Stimulated activated CD4-positive, alpha-beta T cell treated with anti-CD3 and anti-CD28 coated beads, Interleukin-12 subunit alpha, Interleukin-12 subunit beta, amount 100 ng/mL, for 48 hours (primary cell): ENCODE data around the gene ACACA.
"Not testable (repeated sequence)": the region's sequence is repeated elsewhere in the genome, so short reads cannot be mapped to it uniquely, and the experiment has no call there.

ENCODE experiments used
- DNase-seq, 3 donors: peaks; one replicate each; pipeline ENCODE4 v3.0.0-alpha.2; 2020; ENCODE audit warnings: low read depth in 2 of 3, low spot score in 1 of 3

ACACA gene

DNA sequence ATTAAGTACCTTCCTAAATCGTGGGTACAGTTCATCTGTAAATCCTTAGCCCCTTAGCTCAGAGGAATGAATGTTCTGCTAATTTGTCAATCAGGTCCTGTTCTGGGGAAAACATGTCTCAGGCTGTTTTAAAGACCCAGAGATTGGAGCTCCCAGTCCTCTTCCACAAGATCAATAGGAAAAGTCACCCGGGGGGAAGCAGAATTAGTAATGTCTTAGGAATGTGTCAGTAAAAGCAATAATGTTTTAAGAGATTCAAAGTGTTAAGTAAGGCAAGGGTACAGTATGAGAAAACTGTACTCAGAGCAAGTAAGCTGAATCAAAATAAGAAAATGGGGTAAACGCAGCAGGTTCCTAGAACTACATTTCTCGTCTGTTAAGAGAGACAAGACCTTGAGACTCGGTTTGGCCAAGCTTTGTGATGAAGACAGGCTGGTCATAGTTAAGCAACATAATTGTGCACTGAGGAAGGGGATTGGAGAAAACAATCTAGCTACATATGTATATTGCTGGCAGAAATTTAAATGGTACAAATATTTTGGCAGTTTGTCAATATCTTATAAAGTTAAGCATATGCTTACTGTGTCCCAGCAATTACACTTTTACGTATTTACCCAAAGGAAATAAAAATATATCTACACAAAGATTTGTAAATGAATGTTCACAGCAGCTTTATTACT is 223.7 kb downstream of the ACACA start:
- no peak for DNase-seq

DNA sequence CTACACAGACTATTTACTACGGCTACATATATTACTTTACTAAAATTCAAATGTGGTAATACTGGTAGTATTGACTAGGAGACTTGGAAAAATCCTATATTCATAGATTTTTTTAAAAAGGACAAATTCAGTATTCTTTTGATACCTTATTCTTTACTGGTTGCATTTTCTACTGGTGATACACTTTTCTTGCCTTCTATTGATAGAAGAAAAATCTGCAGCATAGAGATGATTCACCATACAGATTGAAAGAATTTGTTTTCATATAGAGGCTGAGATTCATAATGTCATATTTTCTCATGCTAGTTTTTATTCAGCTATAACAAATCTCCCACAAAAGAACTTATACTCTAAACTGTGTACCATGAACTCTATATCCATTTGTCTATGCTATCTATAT is 226.3 kb downstream of the ACACA start:
- DNase-seq, result no peak

DNA sequence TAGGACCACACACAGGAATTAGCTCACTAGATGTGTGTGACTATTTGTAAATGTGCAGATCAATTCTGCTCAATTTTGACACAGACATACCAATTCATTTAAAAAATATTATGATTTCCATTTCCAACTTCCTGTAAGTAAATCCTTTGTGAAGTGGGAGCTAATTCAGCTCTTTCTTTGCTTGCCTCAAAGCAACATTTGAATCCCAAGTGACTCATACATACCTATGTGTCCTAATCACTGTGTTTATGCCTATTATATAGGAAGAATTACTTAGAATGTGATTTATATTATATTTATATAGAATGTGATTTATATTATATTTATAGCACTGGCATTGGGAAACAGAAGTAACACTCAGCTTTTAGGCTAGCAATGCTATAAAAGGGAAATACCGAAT is 226.7 kb downstream of the ACACA start:
- no peak for DNase-seq

DNA sequence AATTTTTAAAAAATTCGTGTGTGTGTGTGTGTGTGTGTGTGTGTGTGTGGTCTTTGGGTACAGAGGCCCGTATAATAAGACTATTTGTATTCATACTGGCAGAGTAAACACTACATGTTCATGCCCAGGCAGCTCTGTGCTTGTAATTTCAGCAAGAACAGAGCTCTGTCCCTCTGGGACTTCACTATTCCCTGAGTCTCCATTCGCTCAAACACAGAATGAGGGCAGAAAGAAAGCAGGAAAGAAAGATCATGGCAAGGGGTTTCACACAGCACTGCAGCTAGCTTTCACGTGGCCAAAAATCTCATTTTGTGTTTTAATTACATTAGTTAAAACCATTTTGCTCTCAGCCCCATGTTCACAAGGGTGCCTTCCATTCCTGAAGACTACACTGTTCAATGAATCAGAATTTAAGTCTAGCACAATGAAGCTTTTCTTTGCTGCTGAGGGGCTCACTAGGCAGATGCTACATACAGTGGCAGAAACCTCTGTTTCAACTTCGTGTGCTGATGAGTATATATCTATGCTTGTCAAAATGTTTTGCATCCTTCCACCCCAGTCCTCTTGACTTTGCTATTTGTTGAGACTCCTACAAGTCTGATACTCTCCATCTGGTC is 229.3 kb downstream of the ACACA start:
- no peak for DNase-seq

DNA sequence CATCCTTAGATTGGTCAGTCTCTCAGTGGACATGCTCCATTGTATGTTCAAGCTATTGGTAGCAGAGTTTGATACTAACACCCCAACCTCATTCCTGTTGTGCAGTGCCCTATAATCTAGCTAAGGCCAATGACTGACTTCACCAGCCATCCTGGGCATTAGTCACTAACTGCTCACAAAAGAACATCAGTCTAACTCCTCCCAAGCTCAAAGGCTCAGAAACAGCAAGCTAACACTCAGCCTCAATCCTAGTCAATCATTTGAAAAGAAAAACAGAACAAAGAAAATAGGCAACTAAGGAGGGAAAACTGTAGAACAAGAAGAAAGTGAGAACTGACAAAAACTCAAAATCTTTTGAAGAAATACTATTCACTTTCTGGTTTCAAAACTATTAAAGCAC is 229.9 kb downstream of the ACACA start:
- no peak for DNase-seq

DNA sequence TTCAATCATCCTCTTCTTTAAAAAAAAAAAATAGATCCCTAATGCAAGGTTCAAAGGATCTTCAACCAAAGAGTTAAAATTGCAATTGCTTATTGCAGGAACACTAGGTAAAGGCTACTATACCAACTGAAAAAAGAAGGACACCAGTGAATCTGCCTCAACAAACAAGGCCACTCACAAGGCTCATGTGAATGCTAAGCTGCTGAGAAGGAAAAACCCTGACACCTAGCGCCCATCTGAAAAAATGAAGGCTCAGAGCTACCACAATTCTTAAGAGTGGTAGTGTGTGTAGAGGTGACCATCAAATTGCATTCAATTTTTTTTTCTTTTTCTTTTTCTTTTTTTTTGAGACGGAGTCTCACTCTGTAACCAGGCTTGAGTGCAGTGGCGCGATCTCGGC is 232.4 kb downstream of the ACACA start:
- DNase-seq, result no peak

DNA sequence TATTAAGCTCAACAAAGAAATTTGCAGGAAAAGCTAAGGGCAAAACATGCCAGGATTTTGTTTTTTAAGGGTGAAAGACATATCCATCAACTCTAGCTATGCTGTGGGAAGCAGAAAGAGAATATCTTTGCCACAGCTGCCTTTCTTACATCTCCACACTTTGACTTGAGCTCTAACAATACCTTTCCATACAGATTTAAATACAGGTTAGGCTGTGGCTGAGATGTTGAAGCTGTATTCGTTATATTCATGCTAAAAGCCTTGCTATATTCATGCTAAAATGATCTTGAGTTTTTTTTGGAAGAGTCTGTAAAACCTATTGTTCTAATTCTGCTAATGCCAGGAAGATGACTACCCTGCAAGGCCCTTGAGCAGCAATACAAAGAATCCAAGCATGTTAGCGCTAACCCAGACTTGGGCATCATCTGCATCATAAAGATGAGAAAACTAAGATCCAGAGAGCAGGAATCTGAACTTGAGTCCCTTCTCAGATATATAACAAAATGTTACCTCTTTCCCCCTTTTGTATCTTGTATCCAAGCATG is 235.7 kb downstream of the ACACA start:
- no peak for DNase-seq

DNA sequence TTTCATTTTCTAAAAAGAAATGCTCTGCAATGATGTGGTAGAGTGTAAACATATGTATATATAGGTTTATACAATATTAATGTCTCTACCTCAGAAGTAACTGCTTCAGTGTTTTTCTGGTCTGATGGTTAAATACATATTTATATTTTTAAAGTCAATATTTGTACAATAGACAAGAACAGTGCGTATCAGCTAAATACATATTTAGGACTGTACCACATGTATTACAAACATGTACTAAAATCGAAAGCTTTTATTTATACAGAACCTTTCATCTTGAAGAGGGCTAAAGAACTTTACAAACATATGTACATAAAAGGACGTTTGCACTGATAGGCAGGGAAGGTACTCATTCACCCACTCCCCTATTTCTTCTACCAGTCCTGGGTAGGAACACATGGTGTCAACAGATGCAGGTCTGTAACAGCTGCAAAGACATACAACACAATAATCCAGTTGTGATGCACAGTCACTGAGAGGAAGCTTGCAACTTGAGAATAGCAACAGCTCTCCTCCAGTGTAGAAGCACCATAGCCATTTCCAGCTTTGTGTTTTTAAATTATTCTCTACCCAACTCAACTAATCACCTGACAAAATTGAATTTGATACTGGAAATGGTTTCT is 237.8 kb downstream of the ACACA start:
- DNase-seq, result no peak

DNA sequence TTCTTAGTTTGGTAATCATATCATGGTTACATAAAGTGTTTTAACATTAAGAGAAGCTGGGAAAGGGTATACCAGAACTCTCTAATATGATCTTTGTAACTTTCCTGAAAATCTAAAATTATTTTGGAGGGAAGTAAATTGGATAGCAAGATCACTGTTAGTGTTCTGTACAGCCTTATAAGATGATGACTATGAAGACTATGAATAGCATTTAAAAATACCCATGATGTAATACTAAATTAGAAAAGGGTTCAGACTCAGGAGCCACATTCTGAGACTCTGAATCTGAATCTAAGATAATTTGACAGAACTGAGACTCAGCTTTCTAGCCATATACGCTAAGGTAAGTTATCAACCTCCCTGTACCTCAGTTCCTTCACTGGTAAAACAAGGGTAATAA is 238.9 kb downstream of the ACACA start:
- DNase-seq, result no peak

DNA sequence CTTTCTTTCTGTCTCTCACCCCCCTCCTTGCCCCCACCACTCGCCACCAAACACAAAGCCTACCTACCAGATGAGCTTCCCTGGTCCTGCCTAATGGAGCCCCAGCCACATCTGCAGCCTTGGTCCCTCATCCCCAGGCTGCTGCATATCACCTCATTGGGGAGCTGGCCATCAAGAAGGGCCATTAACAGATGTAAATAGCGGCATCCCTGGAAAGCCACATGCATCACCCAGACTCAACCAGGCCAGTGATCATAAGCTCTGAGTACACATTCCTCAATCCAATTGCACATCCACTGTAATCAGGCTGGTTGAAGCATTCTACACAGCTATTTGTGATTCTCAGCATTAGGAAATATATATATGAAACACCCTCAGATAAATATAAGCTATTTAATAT is 242.6 kb downstream of the ACACA start:
- no peak for DNase-seq

DNA sequence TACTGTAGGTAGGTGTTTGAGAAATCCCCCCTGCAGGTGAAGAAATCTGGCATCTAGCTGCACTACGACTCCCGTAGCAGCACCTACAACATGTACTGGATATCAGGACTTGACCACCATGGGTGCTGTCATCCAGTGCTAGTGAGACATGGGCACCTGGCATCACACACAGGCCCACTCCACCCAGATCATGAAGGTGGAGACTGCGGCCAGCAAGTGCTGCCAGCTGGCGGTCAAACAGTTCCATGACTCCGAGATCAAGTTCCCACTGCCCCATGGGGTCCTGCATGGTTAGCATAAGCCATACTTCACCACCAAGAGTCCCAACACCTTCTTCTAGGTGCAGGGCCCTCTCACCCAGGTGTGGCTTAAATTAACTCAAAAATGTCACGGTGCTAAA is 243.8 kb downstream of the ACACA start:
- no peak for DNase-seq

DNA sequence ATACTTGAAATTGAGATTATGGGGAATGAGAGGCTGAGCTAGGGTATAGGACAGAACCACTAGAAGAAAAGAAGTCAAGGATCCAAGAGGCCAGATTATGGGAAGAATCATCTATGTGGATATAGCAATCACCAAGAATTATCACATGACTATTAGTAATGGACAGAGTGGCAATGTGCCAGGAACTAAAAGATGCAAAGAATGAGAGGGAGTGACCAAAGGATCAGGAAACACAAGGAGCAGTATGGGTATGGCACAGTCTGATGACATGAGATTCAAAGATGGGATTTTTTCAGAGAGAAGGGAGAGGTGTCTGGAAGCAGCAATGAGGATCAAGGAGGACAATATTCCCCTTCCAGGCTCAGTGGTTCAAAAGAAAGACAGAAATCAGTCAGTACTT is 245.7 kb downstream of the ACACA start:
- DNase-seq, result no peak

DNA sequence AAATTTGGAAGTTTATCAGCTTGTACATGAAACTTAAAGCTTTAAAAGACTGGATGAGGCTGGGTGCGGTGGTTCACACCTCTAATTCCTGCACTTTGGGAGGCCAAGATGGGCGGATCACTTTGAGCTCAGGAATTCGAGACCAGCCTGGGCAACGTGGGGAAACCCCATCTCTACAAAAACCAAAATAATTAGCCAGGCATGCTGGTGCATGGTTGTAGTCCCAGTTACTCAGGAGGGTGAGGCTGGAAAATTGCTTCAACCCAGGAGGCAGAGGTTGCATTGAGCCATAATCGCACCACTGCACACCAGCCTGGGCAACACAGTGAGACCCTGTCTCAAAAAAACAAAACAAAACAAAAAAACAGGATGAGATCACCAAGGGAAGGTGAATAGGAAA is 248.3 kb downstream of the ACACA start:
- no peak for DNase-seq

DNA sequence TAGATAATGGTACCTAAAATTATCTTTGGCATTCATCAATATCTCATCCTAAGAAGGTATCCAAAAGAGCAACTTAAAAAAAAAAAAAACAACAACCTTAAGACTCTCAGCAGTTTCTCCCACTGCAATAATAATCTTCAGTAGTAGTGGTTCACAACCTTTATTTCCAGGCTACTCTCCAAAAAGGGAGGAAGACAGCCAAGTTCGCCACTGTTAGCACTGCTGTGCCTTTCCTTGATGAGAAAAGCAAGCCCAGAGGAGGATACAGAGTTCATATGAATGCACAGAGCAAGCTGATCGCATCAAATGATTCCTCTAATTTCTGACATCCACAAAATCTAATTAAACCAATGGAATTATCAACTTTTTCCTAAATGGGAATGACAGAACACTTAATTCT is 258.5 kb downstream of the ACACA start:
- no peak for DNase-seq

DNA sequence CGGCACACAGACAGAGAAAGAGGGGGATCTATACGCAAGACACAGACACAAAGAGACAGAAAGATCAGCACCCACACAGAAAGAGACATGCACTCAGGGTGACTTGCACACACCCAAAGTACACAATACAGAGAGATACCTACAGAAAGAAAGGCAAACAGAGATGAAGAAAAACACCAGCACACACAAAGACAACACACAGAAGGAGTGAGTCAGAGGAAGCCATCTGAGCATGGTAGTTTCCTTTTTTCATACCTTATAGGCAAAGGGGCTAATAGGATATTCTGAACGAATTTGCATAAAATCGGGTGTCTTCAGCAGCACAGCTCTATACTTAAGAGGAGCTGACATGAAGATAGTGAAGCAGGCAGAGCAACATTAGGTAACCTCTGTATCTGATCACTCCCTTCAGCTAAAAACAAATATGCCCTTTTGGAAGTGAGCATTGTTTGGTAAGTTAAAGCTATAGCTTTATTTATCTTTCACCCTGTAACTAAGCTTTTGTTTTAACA is 259.3 kb downstream of the ACACA start:
- no peak for DNase-seq

DNA sequence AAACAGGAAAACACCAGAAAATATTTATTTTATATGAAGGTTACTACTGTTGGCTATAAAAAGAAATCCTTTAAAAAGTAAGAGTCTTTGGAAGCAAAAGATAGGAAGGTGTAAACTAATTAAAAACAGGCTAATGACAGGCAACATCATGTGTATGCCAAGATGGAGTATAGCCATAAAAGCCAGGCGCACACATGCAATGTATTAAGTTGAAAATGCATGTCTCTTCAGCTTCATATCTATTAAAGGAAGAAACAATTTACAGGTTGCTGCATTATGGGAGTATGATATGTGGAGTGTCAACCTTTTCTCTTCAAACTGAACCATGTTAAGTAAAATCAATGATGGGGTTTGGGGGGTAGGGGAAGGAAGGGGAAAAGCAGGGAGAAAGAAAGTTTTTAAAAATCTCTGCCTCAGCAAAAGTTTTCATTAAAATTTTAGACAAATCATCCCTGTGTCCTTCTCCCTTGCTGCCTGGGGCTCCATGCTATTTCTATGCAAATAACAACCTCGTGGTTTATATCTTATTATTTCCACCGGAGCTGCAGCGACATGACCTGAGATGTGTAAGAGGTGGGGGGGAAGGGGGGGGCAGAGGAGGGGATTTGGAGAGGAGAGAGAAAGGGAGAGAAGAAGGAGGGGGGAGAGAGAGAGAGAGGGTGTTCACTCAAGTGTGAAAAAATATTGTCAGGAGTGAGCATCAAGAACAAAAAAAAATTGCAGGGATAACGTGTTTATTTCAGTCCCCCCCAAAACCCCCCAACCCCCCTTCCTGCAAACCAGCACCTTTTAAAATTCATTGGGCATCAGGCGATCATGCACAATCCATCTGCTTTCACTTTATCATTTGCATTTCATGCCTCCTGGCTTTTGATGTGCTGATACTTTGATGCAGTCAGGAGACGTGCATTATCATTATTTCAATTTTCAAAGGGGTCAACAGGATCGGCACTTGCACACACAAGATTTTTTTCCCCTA is 260.3 kb downstream of the ACACA start:
- no peak for DNase-seq

DNA sequence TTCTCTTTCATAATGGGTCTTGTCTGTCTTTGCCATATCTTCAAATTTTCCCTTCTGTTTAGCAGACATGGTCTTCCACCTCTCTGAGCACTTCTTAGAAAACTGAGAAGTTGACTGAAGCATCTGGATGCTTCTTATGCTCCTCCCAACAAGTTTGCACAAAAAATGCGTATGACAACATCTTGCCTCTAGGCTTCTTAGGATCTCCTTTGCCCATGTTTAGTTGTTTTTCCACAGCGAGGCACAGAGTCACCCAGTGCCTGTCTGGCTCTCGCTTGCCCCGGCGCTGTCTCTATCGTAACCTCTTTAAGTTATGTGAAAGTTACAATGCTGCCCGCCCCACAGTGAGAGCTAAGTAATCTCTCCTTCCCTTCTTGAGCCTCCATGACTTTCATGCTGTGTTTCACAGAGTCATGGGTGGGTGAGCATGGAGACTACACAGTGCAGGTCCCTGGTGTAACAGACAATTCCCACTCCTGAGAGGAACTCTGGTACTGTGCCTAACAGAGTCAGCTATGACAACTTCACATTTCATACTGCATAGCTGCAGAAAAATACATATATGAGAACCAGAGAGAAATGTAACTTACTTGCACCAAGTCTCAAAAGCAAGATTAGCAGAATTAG is 262.4 kb downstream of the ACACA start:
- no peak for DNase-seq

DNA sequence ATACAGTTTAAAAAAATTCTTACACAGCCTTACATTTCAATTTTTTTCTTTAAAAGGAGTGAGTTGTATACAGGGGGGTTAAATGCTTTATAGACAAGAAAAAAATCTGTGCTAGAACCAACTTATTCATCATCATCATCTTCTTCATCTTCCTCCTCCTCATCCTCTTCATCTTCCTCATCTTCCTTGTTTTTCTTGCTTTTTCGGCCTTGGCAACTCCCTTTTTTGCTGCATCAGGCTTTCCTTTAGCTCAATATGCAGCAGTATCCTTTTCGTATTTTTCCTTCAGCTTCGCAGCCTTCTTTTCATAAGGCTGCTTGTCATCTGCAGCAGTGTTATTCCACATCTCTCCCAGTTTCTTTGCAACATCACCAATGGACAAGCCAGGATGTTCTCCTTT is 263.1 kb downstream of the ACACA start:
- DNase-seq, result not testable (repeated sequence)

DNA sequence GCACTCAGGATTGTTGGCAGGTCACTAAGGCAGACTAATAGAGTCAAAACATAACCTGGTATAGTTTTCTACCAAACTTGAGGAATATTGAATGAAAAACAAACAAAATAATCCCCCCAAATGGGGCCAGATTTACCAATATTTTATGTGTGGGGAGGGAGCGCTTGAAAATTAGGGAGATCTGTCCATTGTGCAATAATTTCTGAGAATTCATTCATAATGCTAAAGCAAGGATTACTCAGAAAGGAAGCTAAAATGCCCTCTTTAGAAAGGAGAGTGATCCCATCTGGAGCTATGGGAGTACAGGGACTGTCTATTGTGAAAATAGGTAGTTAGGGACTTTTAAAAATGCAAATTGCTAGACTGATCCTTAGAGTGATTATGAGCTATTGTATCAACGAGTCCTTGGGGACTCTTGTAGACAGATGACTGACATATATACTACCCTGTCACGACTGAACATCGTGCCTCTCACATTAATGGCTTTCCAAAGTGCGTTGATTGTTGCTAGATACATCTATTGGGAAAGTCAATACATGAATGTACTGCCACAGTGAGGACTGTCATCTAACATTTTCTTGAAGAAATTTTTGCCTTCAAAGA is 264.2 kb downstream of the ACACA start:
- DNase-seq, result no peak

DNA sequence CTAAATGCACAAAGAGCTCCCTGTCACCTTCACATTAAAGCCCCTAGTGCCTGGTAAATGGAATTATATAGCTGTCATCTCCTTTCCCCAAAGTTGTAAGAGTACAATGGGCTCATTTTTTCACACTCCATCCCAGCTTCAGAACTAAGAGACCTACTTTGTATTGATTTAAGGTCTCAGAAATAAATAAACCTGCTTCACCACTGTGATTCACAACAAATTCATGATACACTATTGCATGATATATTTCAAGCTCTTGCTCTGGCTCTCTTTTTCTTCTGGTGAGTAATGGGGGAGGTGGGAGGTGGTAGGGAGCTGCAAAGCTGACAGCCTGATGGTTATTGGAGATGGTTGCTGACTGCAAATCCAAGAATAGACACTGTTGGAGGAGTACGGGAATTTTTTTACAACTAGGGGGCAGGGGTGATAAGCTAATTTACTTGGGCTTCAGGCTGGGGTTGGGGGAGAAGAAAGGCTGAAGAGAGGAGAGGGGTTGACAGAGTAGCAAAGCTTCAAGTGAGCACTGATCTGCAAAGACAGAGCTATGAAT is 268.0 kb downstream of the ACACA start:
- no peak for DNase-seq
